ENCODE data around the gene RBM4.

Gene RBM4

GRCh38 chr11:66677599-66678375 lies 39.3 kb downstream of the RBM4 start, which contains the start of gene RBM4B:
Gene RBM4B (minus strand): TSS chr11:66677887. CDS start chr11:66677079, 808 bp downstream.
- TF ChIP-seq SIN3A (IDR thresholded peaks at IDR 0.05; ENCODE audit: borderline replicate concordance, insufficient read depth, low read length) = peak; percentile 72; the same call in 1 of the 2 replicates
- TF ChIP-seq TAF1 (IDR thresholded peaks at IDR 0.05; ENCODE audit: borderline replicate concordance, insufficient read depth, low read length) = peak; percentile 82; the same call in 1 of the 2 replicates
- TF ChIP-seq POLR2AphosphoS5 (IDR thresholded peaks at IDR 0.05; ENCODE audit: low read depth, low read length) = peak; percentile 82
- TF ChIP-seq REST (IDR thresholded peaks at IDR 0.05; ENCODE audit: insufficient read depth in 1 of 2, low read depth in 2 of 2, low read length in 2 of 2) = peak in 1 of 2 experiments; percentile 14; a peak in 1 of 4 replicates
- peak; percentile 52 for TF ChIP-seq FOXP2 (optimal IDR thresholded peaks at IDR 0.05; ENCODE audit: borderline replicate concordance, extremely low read depth, extremely low read length, insufficient read depth)

DNA sequence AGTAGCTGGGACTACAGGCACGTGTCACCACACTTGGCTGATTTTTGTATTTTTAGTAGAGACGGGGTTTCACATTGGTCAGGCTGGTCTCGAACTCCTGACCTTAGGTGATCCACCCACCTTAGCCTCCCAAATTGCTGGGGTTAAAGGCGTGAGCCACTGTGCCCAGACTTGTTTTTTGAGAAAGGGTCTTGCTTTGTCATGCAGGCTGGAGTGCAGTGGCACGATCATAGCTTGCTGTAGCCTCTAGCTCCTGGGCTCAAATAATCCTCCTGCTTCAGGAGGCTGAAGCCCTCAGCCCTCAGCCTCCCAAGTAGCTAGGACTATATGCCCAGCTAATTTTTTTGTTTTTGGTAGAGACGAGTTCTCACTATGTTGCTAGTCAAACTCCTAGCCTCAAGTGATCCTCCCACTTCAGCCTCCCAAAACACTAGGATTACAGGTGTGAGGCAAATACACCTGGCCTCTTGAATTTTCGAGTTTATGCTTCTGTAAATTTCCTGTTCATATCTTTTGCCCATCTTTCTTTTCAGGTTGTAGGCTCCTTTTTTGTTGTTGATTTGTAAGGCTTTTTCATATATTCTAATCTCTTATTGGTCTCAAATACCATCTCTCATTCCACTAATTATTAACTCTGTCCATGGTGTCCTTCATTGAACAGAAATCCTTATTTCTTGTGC lies 42.6 kb downstream of the RBM4 start:
- no peak for TF ChIP-seq POLR2AphosphoS5 (IDR thresholded peaks at IDR 0.05; ENCODE audit: low read depth, low read length)
- TF ChIP-seq REST (IDR thresholded peaks at IDR 0.05; ENCODE audit: insufficient read depth in 1 of 2, low read depth in 2 of 2, low read length in 2 of 2) = no peak
- TF ChIP-seq FOXP2 (optimal IDR thresholded peaks at IDR 0.05; ENCODE audit: borderline replicate concordance, extremely low read depth, extremely low read length, insufficient read depth) = no peak
- TF ChIP-seq TAF1 (IDR thresholded peaks at IDR 0.05; ENCODE audit: borderline replicate concordance, insufficient read depth, low read length) = no peak
- TF ChIP-seq SIN3A (IDR thresholded peaks at IDR 0.05; ENCODE audit: borderline replicate concordance, insufficient read depth, low read length) = no peak

DNA sequence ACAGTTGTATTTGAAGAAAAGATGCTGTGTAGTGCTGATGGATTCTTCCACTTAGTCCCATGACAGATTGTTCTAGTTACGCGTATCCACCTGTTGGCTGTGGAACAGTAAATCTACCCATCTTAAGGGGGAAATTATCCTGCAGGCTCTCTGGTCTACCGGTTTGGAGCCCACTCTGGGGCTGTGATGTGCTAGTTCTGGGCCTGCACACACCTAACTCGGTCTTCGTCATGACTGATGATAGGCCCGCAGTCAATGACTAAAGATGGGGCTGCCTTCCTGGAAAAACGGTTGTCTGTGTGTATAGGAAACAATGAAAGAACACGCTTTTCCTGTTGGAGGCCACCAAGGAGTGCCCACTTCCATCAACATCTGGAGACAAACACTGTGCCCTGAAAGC lies 45.4 kb downstream of the RBM4 start:
- TF ChIP-seq TAF1 (IDR thresholded peaks at IDR 0.05; ENCODE audit: borderline replicate concordance, insufficient read depth, low read length) = no peak
- no peak for TF ChIP-seq POLR2AphosphoS5 (IDR thresholded peaks at IDR 0.05; ENCODE audit: low read depth, low read length)
- no peak for TF ChIP-seq REST (IDR thresholded peaks at IDR 0.05; ENCODE audit: insufficient read depth in 1 of 2, low read depth in 2 of 2, low read length in 2 of 2)
- TF ChIP-seq FOXP2 (optimal IDR thresholded peaks at IDR 0.05; ENCODE audit: borderline replicate concordance, extremely low read depth, extremely low read length, insufficient read depth) = no peak
- no peak for TF ChIP-seq SIN3A (IDR thresholded peaks at IDR 0.05; ENCODE audit: borderline replicate concordance, insufficient read depth, low read length)

DNA sequence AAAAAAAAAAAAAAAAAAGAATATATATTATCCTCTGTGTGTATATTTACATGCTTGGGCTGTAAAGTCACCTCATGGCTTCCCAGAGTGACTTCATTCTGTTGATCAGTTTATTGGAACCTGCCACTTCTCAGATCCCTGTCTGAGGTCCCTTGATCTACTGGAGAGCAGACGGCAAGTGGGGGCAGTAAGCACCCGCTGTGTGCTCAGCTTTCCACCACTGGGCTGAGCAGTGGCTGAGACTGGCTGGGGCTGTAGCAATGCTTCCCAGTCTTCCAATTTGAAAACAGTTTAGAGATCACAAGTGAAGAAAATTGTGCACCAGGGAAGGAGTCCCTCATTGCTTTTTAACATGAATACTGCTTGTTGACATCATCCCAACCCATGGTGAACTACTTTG lies 46.1 kb downstream of the RBM4 start:
- TF ChIP-seq REST (IDR thresholded peaks at IDR 0.05; ENCODE audit: insufficient read depth in 1 of 2, low read depth in 2 of 2, low read length in 2 of 2) = no peak
- TF ChIP-seq TAF1 (IDR thresholded peaks at IDR 0.05; ENCODE audit: borderline replicate concordance, insufficient read depth, low read length) = no peak
- TF ChIP-seq FOXP2 (optimal IDR thresholded peaks at IDR 0.05; ENCODE audit: borderline replicate concordance, extremely low read depth, extremely low read length, insufficient read depth) = no peak
- TF ChIP-seq POLR2AphosphoS5 (IDR thresholded peaks at IDR 0.05; ENCODE audit: low read depth, low read length) = no peak
- no peak for TF ChIP-seq SIN3A (IDR thresholded peaks at IDR 0.05; ENCODE audit: borderline replicate concordance, insufficient read depth, low read length)

Data from PFSK-1 (cell line).